Activated CD4-positive, alpha-beta T cell treated with anti-CD3 and anti-CD28 coated beads for 1 hour (primary cell): ENCODE results near the gene WIPF1.
A peak's percentile ranks its signal among the peaks of the same experiment; 100 is the strongest.

ENCODE experiments used
- DNase-seq: peaks from one replicate; pipeline ENCODE4 v3.0.0-alpha.2; 2020

The WIPF1 gene

GRCh38 chr2:174621323-174621722 lies 23.7 kb upstream of the WIPF1 start:
- no peak for DNase-seq

DNA sequence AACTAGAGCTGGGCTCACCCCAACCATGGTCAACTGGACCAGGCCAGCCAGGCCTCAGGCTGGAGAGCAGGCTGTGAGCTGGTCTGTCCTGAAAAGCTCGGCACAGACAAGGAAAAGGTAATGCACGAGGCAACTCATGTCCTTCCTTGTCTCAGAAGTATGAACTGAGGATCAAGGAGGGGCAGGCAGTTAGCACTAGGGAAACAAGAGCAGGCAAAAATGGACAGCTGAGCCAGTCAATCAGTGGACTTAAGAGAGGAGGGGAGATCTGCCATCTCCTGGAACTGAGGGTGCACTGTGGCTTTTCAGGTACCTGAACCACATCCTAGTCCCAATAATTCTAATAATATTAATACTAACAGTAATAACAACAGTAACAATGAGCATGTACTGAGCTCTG lies 20.6 kb upstream of the WIPF1 start:
- DNase-seq: no peak

DNA sequence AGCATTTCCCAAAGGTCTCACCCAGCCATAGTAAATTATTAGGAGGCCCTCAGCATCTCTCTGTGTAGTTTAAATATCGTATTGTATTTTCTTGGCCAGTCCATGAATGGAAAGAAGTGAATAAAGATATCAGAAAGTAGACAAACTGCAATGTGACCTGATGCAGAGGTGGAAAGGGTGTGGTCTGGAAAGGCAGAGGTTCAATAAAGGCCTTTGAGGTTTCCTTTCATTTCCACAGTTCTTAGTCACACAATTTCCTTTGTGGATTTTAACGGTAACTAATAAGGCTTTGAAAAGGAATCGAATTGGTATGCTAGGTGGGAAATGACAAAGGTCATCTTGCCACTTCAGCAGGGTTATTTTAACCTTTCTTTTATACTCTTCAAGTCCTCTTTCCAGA lies 20.1 kb upstream of the WIPF1 start:
- no peak for DNase-seq

- DNase-seq: no peak
Measured at GRCh38 chr2:174617120-174617519, 19.5 kb upstream of the WIPF1 start.

DNA sequence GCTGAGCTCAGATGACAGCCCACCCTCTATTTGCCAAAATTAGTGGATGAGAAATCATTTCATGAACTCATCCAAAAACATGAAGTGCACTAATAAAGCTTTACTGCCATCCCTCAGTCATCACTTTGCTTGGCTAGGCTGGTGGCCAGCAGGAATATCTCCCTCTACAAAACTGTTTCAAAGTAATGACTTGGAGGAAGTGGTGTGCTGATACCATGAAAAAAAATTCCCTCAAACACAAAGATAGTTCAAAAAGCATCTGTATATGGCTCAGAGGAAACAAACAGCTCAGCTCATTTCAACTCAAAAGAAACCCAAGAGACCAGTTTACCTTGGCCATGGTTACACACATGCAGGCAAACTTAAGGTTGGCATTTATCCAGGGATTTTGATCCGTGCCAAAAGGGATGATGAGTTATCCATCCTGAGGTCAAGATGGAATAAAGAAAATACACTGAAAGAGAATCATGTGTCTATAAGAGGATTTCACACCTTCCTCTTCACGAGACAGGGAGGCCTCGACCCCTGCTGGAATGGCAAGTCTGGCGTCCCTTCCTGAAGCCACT lies 18.4 kb upstream of the WIPF1 start:
- DNase-seq: no peak

- no peak for DNase-seq
Measured at GRCh38 chr2:174614261-174614660, 16.7 kb upstream of the WIPF1 start.

DNA sequence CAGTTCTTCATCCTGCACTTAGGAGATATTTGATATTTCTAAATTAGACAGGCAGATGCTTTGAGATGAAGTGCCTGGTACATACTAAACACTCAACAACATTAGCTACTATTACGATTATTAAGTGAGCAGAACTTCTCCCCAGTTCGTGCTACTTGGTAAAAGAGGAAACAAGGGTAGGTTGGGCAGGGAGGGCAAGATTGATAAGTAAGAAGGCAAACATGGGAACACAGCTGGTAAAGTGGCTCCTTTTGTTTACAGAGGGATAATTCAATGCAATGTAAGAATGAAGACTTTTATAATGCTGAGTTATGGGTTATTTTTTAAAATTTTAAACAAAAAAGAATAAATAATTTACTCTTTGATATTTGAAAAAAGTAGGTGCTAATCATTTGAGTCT lies 15.9 kb upstream of the WIPF1 start:
- no peak for DNase-seq

DNA sequence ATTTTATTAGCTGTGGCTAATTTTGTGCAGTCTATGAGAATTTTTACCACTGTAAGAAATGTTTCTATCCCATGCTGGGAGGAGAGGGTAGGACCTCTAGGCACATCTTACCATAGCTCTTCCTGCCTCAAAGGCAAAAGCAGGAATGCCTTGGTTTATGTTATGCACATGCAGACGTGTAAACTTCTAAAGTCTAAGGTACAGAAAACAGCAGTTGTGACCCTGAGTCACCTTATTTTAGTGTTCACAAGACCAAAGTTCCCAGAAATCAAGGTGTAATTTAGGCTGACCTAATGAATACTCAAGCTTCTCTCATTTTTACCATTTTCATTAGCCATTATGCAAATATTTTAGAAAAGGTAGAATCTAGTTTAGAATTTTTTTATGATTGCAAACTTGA lies 15.4 kb upstream of the WIPF1 start:
- DNase-seq: no peak

GRCh38 chr2:174611854-174612253 lies 14.2 kb upstream of the WIPF1 start:
- no peak for DNase-seq

DNA sequence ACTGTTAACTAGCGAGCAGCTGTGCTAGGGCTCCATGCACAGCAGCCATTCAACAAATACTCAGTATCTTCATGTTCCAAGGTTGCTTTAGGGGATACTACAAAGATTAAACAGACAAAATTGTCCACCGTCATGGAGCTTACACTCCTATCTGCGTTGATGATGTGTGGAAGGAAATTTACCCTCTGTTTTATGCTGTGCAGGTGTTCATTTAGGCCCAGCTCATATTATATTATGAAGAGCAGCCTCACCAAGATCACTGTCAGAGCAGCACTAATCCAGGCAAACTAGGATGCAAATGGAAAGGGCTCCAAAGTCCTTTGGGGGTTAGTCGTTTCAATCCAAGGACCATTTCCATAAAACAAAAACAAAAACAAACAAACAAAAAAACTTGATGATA lies 13.4 kb upstream of the WIPF1 start:
- DNase-seq: no peak

DNA sequence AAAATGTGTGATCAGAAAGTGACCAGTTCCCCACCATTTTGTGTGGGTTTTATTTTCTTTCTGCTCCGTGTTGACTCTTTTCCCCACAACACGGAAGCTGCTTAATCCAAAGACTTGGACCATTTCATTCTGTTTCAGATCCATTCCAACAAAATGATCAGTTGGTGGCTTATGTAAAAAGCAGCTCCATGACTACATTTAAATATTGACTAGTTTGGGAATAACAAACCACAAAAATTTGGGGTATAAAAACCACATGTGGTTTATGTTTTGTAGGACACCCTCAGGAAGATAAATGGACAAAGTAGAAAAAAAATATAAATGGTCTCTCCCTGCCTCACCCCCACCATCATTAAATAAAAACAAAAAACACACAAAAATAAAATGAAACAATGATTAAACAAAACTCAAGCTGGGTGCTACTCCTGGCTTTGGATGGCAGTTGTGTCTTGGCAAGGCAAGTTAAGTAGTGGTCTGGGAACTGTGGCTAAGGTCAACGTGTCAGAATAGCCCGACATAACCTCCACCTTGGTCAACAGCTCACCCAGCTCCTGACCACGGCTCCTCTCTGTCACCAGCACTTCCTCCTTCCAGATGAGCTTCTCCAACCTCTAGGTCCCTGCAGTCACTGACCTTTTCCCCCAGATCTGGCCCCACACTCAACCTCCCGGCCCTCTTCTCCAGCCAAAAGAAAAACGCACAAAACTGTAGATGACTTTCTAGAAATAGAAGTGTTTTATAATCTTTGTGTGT lies 12.8 kb upstream of the WIPF1 start:
- DNase-seq: no peak

- DNase-seq: no peak
Measured at GRCh38 chr2:174609261-174609660, 11.7 kb upstream of the WIPF1 start.

DNA sequence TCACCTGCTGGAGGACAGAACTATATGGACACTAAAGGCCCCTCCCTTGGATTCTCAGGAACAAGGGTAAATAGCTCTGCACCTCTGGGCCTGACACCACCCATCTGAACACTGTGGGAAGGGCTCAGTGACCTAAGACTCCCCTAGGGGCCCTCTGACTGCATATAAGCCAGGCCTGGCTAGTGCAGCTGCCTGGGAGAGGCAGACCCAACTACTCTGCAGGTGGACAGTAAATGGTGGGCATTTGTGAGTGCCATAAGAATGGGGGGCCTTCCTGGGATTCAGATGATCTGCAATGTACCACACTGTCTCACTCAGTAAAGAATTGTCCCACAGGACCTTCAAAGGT lies 11.2 kb upstream of the WIPF1 start:
- DNase-seq: no peak

DNA sequence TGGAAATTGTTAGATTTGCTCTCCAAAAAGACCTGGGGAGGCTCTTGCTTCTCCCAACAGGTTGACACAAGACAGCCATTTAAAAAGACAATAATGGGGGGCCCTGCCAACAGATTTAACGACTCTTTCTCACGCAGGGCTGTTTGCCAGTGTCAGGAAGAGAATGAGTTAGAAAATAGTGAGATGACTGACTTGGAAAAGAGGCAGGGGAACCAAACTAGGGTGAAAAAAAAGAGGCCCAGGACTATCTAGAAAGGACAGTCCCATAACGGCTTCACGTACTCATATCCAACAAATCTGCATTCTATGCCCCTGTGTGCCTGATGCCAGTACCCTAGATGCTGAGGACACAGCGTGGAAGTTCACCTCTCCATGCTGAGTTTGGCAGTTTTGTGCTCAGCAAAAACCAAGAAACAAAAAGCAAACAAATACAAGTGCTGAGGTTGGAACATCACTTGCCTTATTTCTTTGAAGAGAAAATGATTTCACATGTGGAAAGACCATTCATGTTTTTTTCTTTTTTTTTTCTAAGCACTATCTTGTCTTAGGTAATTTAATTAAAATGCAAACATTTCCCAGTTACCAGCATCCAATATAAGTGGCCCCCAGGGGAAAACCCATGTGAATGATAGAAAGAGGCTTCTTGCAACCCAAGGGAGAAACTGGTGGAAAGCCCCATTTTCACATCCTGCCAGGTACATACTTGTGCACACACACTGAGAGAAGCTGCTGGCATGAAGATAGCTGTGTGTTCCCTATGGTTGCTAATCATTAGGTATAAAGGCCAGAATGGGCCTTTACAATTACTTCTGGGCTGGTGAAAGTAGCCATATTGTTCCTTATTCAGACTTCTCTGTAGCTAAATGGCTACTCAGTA lies 10.6 kb upstream of the WIPF1 start:
- no peak for DNase-seq

DNA sequence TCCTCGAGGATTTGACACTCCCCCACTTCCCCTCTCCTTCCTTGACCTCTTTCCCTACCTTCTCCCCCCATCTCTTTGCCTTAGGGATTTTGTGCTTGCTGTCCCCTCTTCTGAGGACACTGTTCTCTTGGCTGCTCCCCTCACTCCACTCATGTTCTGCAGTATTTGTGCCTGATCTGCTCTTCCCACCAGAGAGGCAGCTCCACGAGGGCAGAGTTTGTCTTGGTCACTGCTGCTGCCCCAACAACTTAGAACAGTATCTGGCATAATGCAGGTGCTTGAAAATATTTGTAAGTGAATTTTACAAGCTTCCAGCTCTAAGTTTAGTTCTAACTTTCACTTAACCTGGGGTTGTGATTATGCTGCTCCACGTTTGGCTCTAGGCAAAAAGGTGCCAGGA lies 10.0 kb upstream of the WIPF1 start:
- no peak for DNase-seq

GRCh38 chr2:174606336-174606735 lies 8.7 kb upstream of the WIPF1 start:
- DNase-seq: no peak

DNA sequence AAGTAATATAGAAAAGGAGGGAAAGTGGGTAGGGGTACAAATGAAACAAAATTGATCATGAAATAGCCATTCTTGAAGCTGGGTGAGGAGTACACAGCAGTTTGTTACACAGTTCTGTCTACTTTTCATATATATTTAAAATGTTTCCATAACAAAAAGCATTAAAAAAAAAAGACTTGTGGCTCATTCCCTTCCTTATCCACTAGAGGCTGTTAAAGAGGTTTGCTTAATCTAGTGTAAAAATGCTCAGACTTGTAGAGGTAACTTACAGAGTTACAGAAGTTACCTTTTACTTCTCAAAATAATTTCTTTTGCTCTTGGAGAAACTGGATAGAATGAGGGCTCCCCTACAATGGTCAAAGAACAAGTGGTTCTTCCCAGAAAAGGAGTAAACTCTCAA lies 8.1 kb upstream of the WIPF1 start:
- DNase-seq: no peak

DNA sequence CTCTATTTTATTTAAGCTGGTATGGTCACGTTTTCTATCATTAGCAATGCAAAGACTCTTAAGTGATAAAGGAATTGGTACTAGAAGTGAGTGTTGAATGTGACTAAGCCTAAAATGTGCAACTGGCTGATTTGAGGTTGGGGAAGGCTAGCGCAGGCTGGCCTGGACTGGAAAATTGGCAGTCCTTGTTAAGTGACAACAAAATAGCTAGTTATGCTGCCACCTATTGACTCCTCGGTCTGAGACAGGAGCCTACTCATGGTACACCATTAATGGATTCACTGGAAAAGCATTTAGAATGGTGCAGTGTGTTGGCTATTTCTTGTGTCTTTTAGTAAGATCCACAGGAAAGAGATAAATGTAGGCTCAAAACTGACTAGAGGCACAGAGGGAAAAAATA lies 5.7 kb upstream of the WIPF1 start:
- DNase-seq: peak; percentile 38

DNA sequence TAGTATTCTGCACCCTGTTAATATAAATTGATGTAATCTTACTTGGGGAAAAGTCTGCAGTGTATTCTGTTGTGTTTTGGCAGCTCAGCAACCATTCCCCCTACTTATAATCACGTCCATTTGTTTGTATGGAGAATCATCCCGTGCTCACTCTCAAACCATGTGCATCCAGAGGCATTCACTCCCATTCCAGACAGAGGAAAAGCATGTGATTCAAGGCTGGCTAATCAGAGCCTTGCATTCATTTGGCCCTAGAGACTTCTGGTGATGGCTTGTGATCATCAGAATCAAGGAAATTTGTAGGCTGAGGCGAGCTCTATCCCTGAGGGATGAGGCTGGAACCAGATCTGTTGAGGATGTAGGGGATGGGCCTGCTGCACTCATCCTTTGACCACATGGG lies 5.1 kb upstream of the WIPF1 start:
- DNase-seq: no peak

DNA sequence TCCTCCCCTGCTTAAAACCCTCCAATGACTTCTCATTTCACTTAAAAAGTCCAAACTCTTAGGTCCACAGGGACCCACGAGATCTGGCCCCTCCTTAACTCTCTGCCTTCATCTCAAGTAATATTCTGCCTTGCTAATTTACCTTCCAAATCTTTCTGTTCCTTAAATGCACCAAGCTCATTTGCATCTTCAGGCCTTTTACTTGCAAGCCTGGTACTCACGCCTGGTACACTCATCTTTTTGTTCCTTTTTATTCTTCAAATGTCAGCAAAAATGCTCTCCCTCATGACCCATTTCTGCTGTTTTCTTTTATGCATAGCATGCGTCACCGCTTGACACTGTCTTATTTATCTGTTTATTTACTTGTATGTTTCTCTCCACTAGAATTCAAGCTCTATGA lies 2.7 kb upstream of the WIPF1 start:
- DNase-seq: no peak

- DNase-seq: no peak
Measured at GRCh38 chr2:174599310-174599921, 1.8 kb upstream of the WIPF1 start.

- DNase-seq: no peak
Measured at GRCh38 chr2:174597009-174597344, 627 bp downstream of the WIPF1 start.

GRCh38 chr2:174595891-174596397 lies 1.7 kb downstream of the WIPF1 start:
- no peak for DNase-seq
